ENCODE results near the gene ENTR1.
"Not testable (repeated sequence)": the region's sequence is repeated elsewhere in the genome, so short reads cannot be mapped to it uniquely, and the experiment has no call there.

ENTR1 gene

DNA sequence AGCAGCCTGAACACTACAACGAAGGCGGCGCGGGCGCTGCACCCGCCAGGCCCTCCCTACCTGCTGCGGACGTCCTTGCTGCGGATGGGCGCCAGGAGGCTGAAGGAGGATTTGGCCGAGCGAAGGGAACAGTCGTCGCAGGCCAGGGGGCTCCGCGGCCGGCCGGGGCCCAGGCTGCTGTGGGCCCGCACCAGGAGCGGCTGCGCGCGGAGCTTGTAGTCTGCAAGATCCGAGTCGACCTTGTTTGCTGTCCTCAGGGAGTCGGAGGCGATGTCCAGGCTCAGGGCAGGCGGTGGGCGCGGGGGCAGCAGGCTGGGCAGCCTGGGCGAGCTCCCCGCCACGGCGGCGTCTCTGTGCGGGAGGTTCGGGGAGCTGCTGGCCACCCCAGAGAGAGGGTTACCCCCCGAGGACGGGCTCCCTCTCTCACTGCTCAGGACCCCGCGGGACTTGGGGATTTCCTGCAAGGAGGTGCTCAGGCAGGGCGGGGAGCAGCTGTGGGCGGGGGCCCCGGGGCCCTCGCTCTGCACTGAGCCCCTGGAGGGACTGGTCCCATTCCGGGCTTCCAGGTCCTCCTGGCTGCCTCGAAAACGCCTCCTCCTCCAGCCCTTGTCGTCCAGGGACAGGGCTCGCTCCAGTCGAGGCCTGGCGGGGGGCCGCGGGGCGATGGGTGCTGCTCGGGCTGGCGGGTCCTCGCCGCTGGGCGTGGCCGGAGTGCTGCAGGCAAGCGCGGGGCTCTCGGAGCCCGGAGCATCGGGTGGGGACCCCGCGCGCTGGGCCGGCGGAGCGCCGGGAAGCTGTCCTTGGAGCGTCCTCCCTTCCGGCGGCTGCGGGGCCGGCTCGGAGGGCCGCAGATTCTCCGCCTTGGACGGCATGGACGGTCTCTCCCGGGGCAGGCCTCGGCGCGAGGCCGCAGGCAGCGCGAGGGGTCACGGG, 28.4 kb upstream of the ENTR1 start:
- peak; percentile 42 to 45 for DNase-seq (ENCODE audit: low read depth in 2 of 2)

DNA sequence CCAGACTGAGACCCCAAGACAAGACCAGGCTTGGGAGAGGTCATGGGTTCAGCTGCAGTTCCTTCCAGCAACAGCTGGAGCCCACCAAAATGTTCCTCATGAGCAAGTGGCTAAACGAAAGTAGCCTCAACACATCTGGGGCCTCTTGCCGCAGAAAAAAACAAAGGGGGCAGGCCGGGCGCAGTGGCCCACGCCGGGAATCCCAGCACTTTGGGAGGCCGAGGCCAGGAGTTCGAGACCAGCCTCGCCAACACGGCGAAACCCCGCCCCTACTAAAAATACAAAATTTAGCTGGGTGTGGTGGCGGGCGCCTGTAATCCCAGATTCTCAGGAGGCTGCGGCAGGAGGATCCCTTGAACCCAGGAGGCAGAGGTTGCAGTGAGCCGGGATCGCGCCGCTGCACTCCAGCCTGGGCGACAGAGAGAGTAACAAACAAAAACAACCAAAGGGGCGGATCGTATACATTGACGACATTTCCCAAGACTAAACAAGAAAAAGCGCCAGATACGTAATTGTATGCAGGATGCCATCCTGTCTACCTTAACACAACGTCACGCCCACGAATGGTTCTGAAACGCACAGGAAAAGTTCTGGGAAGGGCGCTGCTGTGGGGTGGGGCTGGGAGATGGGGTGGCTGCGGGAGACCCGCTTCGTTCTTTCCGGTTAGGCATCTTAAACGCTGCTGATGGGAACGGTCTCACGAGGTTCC, 27.6 kb upstream of the ENTR1 start:
- no peak for DNase-seq (ENCODE audit: low read depth in 2 of 2)

GRCh38 chr9:136437430-136437829, 27.0 kb upstream of the ENTR1 start:
- no peak for DNase-seq (ENCODE audit: low read depth in 2 of 2)

DNA sequence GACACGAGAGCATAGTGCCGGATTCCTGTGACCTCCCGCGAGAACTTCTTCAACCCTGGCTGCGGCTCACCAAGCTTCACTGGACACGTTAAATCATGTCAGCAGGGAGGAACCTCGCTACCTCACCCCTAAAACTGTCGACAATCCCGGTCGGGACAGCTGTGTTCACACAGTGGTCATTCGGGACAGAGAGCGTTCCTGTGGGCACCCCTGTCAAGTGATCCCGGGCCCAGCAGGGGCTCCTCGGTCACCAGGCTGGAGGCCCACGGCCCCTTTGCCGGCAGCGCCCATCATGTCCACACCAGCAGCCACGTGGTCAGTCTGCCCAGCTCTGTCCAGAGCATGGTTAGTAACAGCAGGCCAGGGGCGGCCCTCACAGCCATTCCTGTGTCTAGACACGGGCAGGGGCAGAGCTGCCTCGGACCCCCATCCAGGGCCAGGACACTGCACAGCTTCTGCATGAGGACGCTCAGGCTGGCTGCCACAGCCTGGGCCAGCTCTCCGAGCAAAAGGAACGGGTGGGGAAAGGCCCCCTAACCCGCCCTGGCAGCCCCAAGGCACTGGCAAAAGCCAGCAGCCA, 25.7 kb upstream of the ENTR1 start:
- no peak for DNase-seq (ENCODE audit: low read depth in 2 of 2)

GRCh38 chr9:136434580-136435169, 24.3 kb upstream of the ENTR1 start:
- DNase-seq (ENCODE audit: low read depth in 2 of 2): no peak

DNA sequence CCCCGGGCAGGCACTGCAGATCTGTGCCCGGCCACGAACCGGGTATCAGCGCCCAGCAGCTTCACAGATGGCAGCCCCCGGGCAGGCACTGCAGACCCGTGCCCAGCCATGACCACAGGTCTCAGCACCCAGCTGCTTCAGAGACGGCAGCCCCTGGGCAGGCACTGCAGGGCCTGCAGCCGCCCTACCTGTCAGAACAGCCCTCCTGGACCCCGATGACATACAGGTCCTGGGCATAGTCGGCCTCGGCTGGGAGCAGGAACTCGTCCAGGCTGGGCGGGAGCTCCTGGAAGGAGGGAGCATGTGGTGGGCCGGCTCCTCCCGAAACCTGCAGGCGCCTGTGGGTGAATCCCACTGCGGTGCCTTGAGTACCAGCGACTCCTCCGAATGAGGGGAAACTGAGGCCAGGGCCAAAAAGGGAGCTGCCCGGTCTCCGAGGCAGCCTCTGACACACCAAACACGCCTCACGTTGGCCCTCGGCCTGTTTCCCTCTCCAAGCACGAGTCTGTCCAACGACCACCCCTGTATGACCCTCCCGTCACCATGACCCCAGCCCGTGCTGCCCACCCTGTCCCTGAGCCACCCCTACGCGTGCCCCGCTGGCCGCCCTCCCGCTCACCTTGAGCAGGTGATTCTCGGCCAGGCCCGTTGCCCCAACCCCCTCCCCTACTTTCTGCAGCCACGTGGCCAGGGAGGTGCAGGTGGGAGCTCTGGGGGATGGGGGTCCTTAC, 23.6 kb upstream of the ENTR1 start:
- no peak for DNase-seq (ENCODE audit: low read depth in 2 of 2)

- no peak for DNase-seq (ENCODE audit: low read depth in 2 of 2)
Measured at GRCh38 chr9:136433043-136433715, 22.8 kb upstream of the ENTR1 start.

GRCh38 chr9:136432591-136432990, 22.2 kb upstream of the ENTR1 start:
- no peak for DNase-seq (ENCODE audit: low read depth in 2 of 2)

GRCh38 chr9:136431782-136432350, 21.5 kb upstream of the ENTR1 start:
- DNase-seq (ENCODE audit: low read depth in 2 of 2): no peak

DNA sequence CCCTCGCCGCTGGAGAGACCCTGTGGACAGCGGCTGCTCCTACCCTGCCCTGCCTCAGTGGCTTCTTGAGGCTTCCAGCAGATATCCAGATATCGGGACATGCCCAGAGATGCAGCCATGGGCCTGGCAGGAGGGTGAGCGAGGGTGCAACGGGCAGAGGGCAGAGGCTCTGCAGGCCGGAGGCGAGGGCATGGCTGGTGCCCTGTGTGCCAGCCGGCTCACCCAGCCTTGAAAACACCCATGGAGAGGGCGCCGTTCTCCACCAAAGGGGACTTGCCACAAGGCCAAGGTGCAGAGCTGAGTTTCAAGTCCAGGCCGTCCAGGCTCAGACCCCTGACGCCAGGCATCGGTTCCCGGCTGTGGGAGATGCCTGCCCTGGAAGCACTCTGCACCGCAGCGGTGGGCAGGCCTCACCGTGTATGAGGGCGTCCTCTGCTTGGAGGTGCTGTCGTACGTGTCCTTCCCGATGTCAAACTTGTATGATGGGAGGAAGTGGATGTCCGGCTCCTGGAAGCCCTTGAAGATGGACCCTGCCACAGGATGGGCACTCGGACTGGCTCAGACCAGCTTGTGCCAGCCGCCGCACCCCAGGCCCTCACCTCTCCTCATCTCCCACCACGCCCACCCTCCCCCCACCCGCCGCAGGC, 20.3 kb upstream of the ENTR1 start:
- no peak for DNase-seq (ENCODE audit: low read depth in 2 of 2)

DNA sequence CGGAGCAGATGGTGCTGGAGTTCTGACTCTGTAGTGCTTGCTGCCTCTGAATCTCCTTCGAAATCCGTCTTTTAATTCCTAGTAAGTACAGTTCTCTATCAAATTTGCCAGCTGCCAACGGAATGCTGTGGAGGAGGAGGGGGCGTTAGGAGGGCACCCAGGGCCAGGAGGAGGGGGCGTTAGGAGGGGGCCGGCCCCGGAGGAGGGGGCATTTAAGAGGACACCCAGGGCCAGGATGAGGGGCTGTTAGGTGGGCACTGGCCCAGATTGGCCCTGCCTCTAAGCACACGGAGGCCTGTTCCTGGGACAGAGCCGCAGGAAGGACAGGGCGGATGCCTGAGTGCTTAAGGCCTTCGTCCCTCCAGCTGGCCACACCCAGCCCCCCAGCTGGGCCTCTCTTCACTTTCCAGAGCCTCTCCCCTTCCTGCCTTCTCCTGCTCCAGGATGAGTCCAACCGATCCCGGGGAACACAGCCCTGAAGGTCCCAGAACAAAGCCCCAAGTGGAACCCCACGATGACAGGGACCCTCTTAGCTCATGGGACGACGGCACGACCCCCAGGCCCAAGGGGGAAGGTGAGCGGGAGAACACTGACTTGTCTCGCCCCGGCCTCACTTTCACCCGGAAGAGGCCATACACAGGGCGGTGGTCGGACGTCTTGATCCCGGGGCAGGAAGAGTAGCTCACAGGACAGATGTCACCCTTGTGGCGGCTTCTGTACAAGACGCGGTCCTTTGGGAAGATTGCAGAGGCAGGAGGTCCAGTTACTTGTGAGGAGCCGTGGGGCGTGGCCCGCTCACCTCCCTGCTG, 19.5 kb upstream of the ENTR1 start:
- DNase-seq (ENCODE audit: low read depth in 2 of 2): no peak

- DNase-seq (ENCODE audit: low read depth in 2 of 2): no peak
Measured at GRCh38 chr9:136429075-136429628, 18.7 kb upstream of the ENTR1 start.

GRCh38 chr9:136426787-136427186, 16.4 kb upstream of the ENTR1 start:
- no peak for DNase-seq (ENCODE audit: low read depth in 2 of 2)

DNA sequence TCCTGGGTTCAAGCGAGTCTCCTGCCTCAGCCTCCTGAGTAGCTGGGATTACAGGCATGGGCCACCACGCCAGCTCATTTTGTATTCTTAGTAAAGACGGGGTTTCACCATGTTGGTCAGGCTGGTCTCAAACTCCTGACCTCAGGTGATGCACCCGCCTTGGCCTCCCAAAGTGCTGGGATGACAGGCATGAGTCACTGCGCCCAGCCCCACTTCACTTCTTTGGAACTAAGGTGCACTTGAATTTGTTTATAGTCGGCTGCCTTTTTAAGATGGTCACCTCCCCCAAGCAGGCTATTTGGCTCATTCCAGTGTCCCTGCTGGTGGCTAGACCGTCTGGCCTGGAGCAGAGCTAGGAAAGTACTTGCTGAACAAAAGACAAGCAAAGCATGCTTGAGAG, 15.0 kb upstream of the ENTR1 start:
- DNase-seq (ENCODE audit: low read depth in 2 of 2): not testable (repeated sequence)

GRCh38 chr9:136424750-136425362, 14.4 kb upstream of the ENTR1 start:
- no peak for DNase-seq (ENCODE audit: low read depth in 2 of 2)

GRCh38 chr9:136423432-136424146, 13.2 kb upstream of the ENTR1 start:
- no peak for DNase-seq (ENCODE audit: low read depth in 2 of 2)

- DNase-seq (ENCODE audit: low read depth in 2 of 2): no peak
Measured at GRCh38 chr9:136422876-136423275, 12.5 kb upstream of the ENTR1 start.

DNA sequence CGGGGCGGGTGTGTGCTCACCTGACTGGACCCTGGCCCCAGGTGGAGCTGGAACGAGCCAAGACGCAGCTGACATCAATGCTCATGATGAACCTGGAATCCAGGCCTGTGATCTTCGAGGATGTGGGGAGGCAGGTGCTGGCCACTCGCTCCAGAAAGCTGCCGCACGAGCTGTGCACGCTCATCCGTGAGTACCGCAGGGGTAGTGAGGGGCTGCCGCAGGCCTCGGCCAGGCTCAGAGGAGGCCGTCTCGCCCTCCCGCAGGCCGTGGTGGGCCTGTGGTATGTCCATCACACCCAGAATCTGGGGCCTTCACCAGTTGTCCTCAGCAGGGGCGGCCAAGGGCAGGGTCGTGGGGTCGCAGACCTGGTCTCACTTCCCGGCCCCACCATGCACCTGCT, 11.4 kb upstream of the ENTR1 start:
- no peak for DNase-seq (ENCODE audit: low read depth in 2 of 2)
